Motor neuron (in vitro differentiated cells): ENCODE data around the gene TRIM32. TPM values are rescaled to one million over a fixed set of nuclear protein-coding genes. Genes with fewer than 3 reads are reported as not detected.

Source experiments
- ATAC-seq, 8 experiments: fragments of 200-7000 bp; cut with Tn5 transposase; replicated peaks in 6 of 8; 2 replicates each; pipeline ENCODE4 v1.8.0; 2021; ENCODE audit warnings: mild to moderate bottlenecking in 8 of 8, moderate library complexity in 8 of 8
- H3K27ac ChIP-seq, 2 donors: fragments of 250-450 bp; sonication (Bioruptor Pico); 2 replicates each; pipeline ENCODE4 v1.9.0; 2021; ENCODE audit warnings: antibody characterized with exemption in 2 of 2, mild to moderate bottlenecking in 2 of 2, moderate library complexity in 1 of 2
- H3K4me1 ChIP-seq, 2 donors: fragments of 250-450 bp; sonication (Bioruptor Pico); replicated peaks in 1 of 2; 2 replicates each; pipeline ENCODE4 v1.6.1; 2021; ENCODE audit warnings: antibody characterized with exemption in 2 of 2, mild to moderate bottlenecking in 2 of 2, moderate library complexity in 1 of 2
- H3K4me3 ChIP-seq, 5 donors: fragments of 250-450 bp; sonication (Bioruptor Pico); 2 replicates each; pipeline ENCODE4 v1.9.0; 2021; ENCODE audit warnings: antibody characterized with exemption in 5 of 5, mild to moderate bottlenecking in 5 of 5, moderate library complexity in 4 of 5
- WGBS, 10 experiments: fragments of 450-650 bp; shearing (Covaris generic); methylation state at CpG; one replicate each; pipeline ENCODE4 v1.0.0; 2022; 5-methylcytosine and 5-hydroxymethylcytosine counted together
- in situ Hi-C, 9 experiments: fragments of 400-800 bp; cut with MboI; loops; one replicate each; pipeline ENCODE4 v1.15.0; 2021; ENCODE audit warnings: low sequenced_read_pairs in 9 of 9, low pct_unique_long_range_greater_than_20kb in 2 of 9; ENCODE audit not compliant: unreplicated experiment in 9 of 9
- total RNA-seq, 8 experiments: library from RNA; unstranded; fragments of 300-600 nt; gene quantifications; 2 replicates each; pipeline versions ENCODE4 v1.2.3 to v1.2.4, GENCODE V29; 2022

The TRIM32 gene
- total RNA-seq, 8 experiments from 2014 or later: 12.1 to 20.8 (median 17.6) TPM

- ATAC-seq: peak in 3 of 8 experiments; percentile 71 to 77 (median 73)
- Histone ChIP-seq H3K4me1 (no peaks in the 10 kb centered on the region), H3K27ac (no peak overlapping the region), H3K4me3 (no peak overlapping the region)
- in situ Hi-C loops: no loop called here
- 8 to 100% (median 46%) methylated on average over 1 to 2 of the region's 2 CpGs; no CpG with 5 or more reads in 4 of the 10 experiments for WGBS, 10 experiments
These were observed 63.4 kb downstream of the TRIM32 start for GRCh38 chr9:116750510-116750909.
